HG03280 (cell line): ENCODE results near the gene GPATCH8.
"Not testable (repeated sequence)": the region's sequence is repeated elsewhere in the genome, so short reads cannot be mapped to it uniquely, and the experiment has no call there.

Experiments
- ATAC-seq: cut with Tn5 transposase; IDR thresholded peaks from one replicate; pipeline ENCODE4 v1.9.1; 2021; ENCODE audit warnings: mild to moderate bottlenecking, moderate library complexity; ENCODE audit not compliant: unreplicated experiment

The GPATCH8 gene

GRCh38 chr17:44378171-44378705 lies 125.0 kb downstream of the GPATCH8 start:
- ATAC-seq = no peak

GRCh38 chr17:44376779-44377178 lies 126.4 kb downstream of the GPATCH8 start:
- no peak for ATAC-seq

- ATAC-seq = no peak
Observed at GRCh38 chr17:44376124-44376523, 127.1 kb downstream of the GPATCH8 start.

- no peak for ATAC-seq
Observed at GRCh38 chr17:44375196-44376017, 127.8 kb downstream of the GPATCH8 start.

- ATAC-seq = no peak
Observed at GRCh38 chr17:44374306-44375195, 128.7 kb downstream of the GPATCH8 start.

GRCh38 chr17:44372036-44372435 lies 131.2 kb downstream of the GPATCH8 start:
- no peak for ATAC-seq

- ATAC-seq = not testable (repeated sequence)
Observed at GRCh38 chr17:44369414-44370023, 133.7 kb downstream of the GPATCH8 start.

GRCh38 chr17:44368391-44369243 lies 134.6 kb downstream of the GPATCH8 start:
- not testable (repeated sequence) for ATAC-seq

- no peak for ATAC-seq
Observed at GRCh38 chr17:44367231-44367979, 135.8 kb downstream of the GPATCH8 start.

- not testable (repeated sequence) for ATAC-seq
Observed at GRCh38 chr17:44365051-44365450, 138.2 kb downstream of the GPATCH8 start.

- ATAC-seq = peak; percentile 55
Observed at GRCh38 chr17:44363613-44364159, 139.5 kb downstream of the GPATCH8 start, which contains the start of gene FAM171A2. Gene FAM171A2 (minus strand): TSS chr17:44363853. CDS start chr17:44363714, 139 bp downstream.

GRCh38 chr17:44362949-44363612 lies 140.1 kb downstream of the GPATCH8 start:
- ATAC-seq = no peak

GRCh38 chr17:44362459-44362948 lies 140.7 kb downstream of the GPATCH8 start:
- ATAC-seq = no peak

GRCh38 chr17:44361292-44362260 lies 141.6 kb downstream of the GPATCH8 start:
- ATAC-seq = no peak

- ATAC-seq = no peak
Observed at GRCh38 chr17:44360826-44361225, 142.4 kb downstream of the GPATCH8 start.

GRCh38 chr17:44360144-44360533 lies 143.1 kb downstream of the GPATCH8 start:
- ATAC-seq = no peak

GRCh38 chr17:44359458-44360143 lies 143.6 kb downstream of the GPATCH8 start:
- no peak for ATAC-seq
